Stimulated activated naive B cell treated with anti-CD40 and anti-IgM and Interleukin-4, amounts not matched to agents 10 μg/mL and 1 μg/mL and 100 μg/mL, for 72 hours (primary cell): ENCODE data around the gene MBD4.

ENCODE experiments used
- ATAC-seq, 2 donors: fragments of 150-1000 bp; cut with Tn5 transposase; replicated peaks; 2 replicates each; pipeline ENCODE4 v1.10.0; 2021; ENCODE audit warnings: moderate library complexity in 1 of 2
- DNase-seq: peaks from one replicate; pipeline ENCODE4 v3.0.0; 2021
- H3K27ac Mint-ChIP-seq: one replicate; pipeline ENCODE4 v1.8.0; 2022; ENCODE audit warnings: mild to moderate bottlenecking, mixed read lengths
- H3K27me3 Mint-ChIP-seq, 2 donors: one replicate each; pipeline ENCODE4 v1.8.0; 2022; ENCODE audit warnings: mixed read lengths in 2 of 2
- H3K36me3 Mint-ChIP-seq, 2 donors: one replicate each; pipeline ENCODE4 v1.8.0; 2022; ENCODE audit warnings: mixed read lengths in 2 of 2, mild to moderate bottlenecking in 1 of 2
- H3K4me1 Mint-ChIP-seq, 2 donors: one replicate each; pipeline ENCODE4 v1.8.0; 2022; ENCODE audit warnings: mixed read lengths in 2 of 2, mild to moderate bottlenecking in 1 of 2
- H3K4me3 Mint-ChIP-seq, 2 donors: one replicate each; pipeline ENCODE4 v1.8.0; 2022; ENCODE audit warnings: mild to moderate bottlenecking in 2 of 2, mixed read lengths in 2 of 2, moderate library complexity in 1 of 2
- H3K9me3 Mint-ChIP-seq, 2 donors: one replicate each; pipeline ENCODE4 v1.8.0; 2022; ENCODE audit warnings: mixed read lengths in 2 of 2, mild to moderate bottlenecking in 1 of 2

The MBD4 gene

DNA sequence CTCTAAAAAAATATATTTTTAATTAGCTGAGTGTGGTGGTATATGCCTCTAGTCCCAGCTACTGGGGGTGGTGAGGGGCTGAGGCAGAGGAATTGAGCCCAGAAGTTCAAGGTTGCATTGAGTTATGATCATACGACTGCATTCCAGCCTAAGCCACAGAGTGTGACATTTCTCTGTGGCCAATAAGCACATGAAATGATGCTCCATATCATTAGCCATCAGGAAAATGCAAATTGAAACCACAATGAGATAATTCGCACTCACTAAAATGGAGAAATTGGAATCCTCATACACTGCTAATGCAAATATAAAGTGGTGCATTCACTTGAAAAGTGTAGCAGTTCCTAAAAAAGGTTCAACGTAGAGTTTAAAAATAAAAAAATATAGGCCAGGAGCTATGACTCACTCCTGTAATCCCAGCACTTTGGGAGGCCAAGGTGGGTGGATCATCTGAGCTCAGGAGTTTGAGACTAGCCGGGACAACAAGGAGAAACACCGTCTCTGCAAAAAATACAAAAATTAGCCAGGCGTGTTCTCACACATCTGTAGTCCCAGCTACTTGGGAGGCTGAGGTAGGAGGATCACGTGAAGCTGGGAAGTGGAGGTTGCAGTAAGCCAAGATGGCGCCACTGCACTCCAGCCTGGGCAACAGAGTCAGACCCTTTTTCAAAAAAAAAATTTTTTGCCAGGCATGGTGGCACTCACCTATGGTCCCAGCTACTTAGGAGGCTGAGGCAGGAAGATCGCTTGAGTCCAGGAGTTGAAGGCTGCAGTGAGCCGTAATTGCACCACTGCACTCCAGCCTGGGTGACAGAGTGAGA is 35.4 kb upstream of the MBD4 start:
- H3K36me3 Mint-ChIP-seq: peaks cover 15 to 46% of the 10 kb centered on the region in 2 donors
- ATAC-seq (no peak), DNase-seq (no peak)
- H3K4me1 Mint-ChIP-seq: no peaks in the 10 kb centered on the region
- H3K4me3 Mint-ChIP-seq: no peak overlapping the region
- no peak overlapping the region for H3K27ac Mint-ChIP-seq
- no peaks in the 10 kb centered on the region for H3K27me3 Mint-ChIP-seq
- no peaks in the 10 kb centered on the region for H3K9me3 Mint-ChIP-seq

DNA sequence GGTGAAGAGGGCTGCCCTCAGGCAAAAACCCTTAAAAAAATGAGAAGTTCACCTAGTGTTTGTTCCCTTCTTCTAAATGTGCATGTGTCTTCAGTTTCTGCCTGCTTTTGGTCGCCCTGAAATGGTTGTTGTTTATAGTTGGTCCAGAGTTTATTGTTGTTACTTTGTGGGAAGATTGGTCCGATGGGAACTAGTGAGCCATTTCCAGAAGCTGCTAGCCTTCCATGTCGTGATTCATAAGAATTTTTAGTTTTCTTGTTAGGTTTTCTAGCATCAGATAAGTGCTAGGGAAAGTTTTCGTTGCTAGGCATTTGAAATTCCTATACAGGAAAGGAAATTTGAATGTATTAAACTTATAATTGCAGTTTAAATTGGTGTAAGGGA is 34.0 kb upstream of the MBD4 start:
- ATAC-seq: no peak
- no peaks in the 10 kb centered on the region for H3K9me3 Mint-ChIP-seq
- no peak overlapping the region for H3K27ac Mint-ChIP-seq
- no peaks in the 10 kb centered on the region for H3K4me1 Mint-ChIP-seq
- no peaks in the 10 kb centered on the region for H3K27me3 Mint-ChIP-seq
- H3K36me3 Mint-ChIP-seq: peaks cover 15 to 44% of the 10 kb centered on the region in 2 donors
- DNase-seq: no peak
- no peak overlapping the region for H3K4me3 Mint-ChIP-seq

DNA sequence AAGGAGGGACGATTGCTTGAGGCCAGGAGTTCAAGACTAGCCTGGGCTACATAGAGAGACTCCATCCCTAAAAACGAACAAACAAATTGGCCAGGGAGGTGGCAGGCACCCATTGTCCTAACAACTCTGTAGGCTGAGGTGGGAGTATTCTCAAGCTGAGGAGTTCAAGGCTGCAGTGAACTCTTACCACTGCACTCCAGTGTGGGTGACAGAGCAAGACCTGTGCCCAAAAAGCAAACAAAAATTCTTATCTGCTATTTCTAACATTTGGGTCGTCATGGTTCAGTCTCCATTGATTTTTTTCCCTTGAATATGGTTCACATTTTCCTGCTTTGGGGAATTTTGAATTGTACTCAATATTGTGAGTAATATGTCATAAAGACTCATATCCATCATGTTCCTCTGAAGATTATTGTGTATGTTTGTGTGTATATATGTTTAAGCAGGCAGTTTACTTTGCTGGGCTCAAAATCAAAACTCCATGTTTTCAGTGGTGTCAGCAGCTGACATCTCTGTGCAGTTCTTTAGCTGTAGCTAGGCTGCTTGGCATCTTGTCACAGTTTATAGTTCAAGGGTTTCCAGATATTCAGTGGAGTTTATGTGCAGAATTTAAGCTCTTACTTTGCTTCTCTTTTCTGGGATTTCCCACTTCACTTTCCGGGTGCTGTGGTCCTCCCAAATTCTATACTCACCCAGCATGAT is 33.5 kb upstream of the MBD4 start:
- Mint-ChIP-seq H3K27me3 (no peaks in the 10 kb centered on the region), H3K4me3 (no peak overlapping the region), H3K9me3 (no peaks in the 10 kb centered on the region)

DNA sequence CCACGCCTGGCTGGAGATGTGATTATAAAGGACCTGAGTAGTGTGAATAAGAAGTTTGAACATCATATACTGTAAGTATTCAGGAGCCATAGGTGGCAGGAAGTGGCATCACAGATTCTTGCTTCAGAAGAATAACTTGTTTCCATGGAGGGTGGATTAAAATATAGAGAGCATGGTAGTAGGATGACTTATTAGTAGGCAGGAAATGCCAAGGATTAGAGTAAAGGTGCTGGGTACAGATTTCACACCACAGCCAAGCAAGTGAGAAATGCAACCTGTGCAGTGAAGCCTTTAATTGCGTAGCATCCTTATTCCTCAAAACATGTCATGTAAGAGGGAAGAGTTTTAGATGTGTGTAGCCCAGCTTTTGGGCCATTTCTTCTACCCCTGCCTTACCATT is 31.1 kb upstream of the MBD4 start:
- Mint-ChIP-seq H3K4me1 (no peaks in the 10 kb centered on the region), H3K4me3 (no peak overlapping the region), H3K36me3 (peaks cover 10 to 36% of the 10 kb centered on the region in 2 donors), H3K27me3 (no peaks in the 10 kb centered on the region), H3K27ac (no peak overlapping the region), H3K9me3 (no peaks in the 10 kb centered on the region)
- DNase-seq (no peak), ATAC-seq (no peak)

More for the DNA sequence above, 33.5 kb upstream of the MBD4 start:
- H3K27ac Mint-ChIP-seq: no peak overlapping the region
- DNase-seq (no peak), ATAC-seq (no peak)
- peaks cover 15 to 44% of the 10 kb centered on the region in 2 donors for H3K36me3 Mint-ChIP-seq
- H3K4me1 Mint-ChIP-seq: no peaks in the 10 kb centered on the region

DNA sequence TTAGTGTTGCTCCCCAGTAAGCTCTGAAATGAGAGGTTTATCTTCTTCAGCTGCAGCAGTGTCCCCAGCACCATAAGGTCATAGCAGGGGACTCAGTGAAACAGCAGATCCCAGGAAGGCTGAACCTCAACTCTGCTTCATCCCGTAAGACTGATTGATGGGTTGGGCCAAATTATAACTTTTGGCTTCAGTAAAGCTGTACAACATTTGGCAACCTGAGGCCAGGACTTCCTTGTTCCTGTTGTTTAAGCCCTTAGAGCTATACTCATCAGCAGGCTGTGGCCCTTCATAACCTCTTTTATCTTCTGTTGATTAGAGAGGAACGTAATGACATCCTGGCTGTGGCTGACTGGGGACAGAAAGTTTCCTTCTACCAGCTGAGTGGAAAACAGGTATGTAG is 29.3 kb upstream of the MBD4 start:
- DNase-seq (no peak), ATAC-seq (no peak)
- Mint-ChIP-seq H3K4me1 (no peaks in the 10 kb centered on the region), H3K36me3 (peaks cover 9 to 26% of the 10 kb centered on the region in 2 donors), H3K4me3 (no peak overlapping the region), H3K27me3 (no peaks in the 10 kb centered on the region), H3K27ac (no peak overlapping the region), H3K9me3 (no peaks in the 10 kb centered on the region)

DNA sequence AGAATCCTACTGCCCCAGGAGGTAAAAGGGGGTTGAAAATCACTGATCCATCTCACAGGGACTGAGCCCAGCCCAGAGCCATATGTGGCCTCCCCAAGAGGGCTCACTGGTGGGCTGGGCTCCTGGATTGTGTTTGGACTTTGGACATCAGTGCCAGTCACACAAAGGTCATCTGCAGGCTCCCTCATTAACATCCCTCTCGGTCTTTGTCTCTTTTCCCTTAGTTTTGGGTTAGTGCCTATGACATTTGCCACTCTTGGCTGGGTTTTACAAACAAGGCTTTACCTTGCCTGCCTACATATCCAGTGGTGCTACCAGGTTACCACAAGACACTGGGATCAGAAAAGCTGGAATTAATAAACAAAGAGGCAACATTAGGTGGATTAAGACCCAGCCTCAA is 28.2 kb upstream of the MBD4 start:
- H3K4me3 Mint-ChIP-seq: no peak overlapping the region
- DNase-seq: no peak
- ATAC-seq: no peak

DNA sequence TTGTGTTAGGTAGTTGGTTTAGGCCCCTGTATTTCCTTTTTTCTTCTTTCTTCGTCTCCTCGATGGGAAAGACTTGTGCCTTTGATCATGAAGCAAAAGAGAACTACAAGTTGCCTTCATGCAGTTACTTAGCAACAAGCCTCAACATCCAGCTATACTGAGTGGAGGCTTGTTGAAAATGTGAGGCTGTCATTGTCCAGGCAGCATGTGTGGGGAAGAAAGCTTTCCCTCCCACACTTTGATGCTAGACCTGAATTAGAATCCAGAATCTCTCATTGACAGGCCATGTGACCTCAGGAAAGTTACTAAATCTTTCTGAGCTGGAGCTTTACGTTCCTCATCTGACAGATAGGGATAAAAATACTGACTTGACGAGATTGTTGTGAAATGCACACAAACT is 24.0 kb upstream of the MBD4 start:
- H3K27ac Mint-ChIP-seq: no peak overlapping the region
- ATAC-seq: no peak
- no peaks in the 10 kb centered on the region for H3K9me3 Mint-ChIP-seq
- H3K4me1 Mint-ChIP-seq: peaks cover 4 to 13% of the 10 kb centered on the region in 2 donors
- no peak overlapping the region for H3K4me3 Mint-ChIP-seq
- H3K27me3 Mint-ChIP-seq: no peaks in the 10 kb centered on the region
- DNase-seq: no peak
- H3K36me3 Mint-ChIP-seq: peaks cover 3 to 28% of the 10 kb centered on the region in 2 donors

More for the DNA sequence above, 28.2 kb upstream of the MBD4 start:
- Mint-ChIP-seq H3K4me1 (no peaks in the 10 kb centered on the region), H3K27me3 (no peaks in the 10 kb centered on the region), H3K9me3 (no peaks in the 10 kb centered on the region), H3K36me3 (peaks cover 9 to 31% of the 10 kb centered on the region in 2 donors), H3K27ac (no peak overlapping the region)

DNA sequence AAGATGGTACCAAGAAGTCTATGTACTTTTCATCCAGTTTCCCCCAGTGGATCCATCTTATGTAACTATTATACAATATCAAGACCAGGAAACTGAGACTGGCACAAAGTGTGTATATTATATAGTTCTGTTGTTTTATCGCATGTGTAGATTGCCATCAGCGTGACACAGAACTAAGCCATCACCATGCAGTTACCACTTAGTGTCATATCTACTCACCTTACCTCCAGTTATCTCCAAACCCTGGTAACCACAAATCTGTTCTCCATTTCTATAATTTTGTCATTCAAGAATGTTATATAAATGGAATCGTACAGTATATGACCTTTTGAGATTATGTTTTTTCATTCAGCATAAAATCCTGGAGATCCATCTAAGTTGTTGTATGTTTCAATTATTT is 23.3 kb upstream of the MBD4 start:
- no peak overlapping the region for H3K4me3 Mint-ChIP-seq
- no peak overlapping the region for H3K27ac Mint-ChIP-seq
- H3K9me3 Mint-ChIP-seq: no peaks in the 10 kb centered on the region
- H3K36me3 Mint-ChIP-seq: peaks cover 3 to 28% of the 10 kb centered on the region in 2 donors
- peaks cover 4 to 13% of the 10 kb centered on the region in 2 donors for H3K4me1 Mint-ChIP-seq
- no peak for ATAC-seq
- DNase-seq: no peak
- H3K27me3 Mint-ChIP-seq: no peaks in the 10 kb centered on the region

DNA sequence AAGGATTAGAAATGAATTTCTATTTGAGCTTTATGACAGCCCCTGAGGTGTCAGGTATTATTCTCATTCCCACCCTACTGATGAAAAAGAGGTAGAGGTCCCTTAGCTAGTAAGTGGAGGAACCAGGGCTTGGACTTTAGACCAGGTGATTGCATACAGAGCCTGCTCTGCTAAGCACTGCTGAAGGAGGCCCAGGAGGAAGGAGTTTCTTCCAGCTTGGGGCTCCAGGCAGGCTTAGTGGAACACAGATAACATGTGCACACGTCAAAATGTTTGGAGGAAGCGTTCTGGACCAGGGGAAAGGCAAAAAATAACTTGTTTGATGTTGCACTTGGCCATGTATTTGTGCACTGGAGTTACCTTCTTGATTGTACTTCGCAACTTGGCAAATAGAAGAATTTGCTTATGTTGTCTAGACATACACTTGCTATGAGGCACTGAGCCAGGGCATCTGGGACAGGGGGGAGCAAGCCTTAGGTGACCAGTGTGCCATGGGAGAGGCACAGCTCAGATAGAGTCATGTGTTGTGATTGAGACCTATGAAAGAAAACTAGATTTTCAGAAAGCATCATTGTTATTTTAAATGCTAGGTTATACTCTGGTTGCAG is 22.7 kb upstream of the MBD4 start:
- no peak overlapping the region for H3K4me3 Mint-ChIP-seq
- H3K36me3 Mint-ChIP-seq: peaks cover 1 to 26% of the 10 kb centered on the region in 2 donors
- H3K9me3 Mint-ChIP-seq: no peaks in the 10 kb centered on the region
- DNase-seq (no peak), ATAC-seq (no peak)
- no peaks in the 10 kb centered on the region for H3K27me3 Mint-ChIP-seq
- H3K27ac Mint-ChIP-seq: no peak overlapping the region
- peaks cover 4 to 13% of the 10 kb centered on the region in 2 donors for H3K4me1 Mint-ChIP-seq

DNA sequence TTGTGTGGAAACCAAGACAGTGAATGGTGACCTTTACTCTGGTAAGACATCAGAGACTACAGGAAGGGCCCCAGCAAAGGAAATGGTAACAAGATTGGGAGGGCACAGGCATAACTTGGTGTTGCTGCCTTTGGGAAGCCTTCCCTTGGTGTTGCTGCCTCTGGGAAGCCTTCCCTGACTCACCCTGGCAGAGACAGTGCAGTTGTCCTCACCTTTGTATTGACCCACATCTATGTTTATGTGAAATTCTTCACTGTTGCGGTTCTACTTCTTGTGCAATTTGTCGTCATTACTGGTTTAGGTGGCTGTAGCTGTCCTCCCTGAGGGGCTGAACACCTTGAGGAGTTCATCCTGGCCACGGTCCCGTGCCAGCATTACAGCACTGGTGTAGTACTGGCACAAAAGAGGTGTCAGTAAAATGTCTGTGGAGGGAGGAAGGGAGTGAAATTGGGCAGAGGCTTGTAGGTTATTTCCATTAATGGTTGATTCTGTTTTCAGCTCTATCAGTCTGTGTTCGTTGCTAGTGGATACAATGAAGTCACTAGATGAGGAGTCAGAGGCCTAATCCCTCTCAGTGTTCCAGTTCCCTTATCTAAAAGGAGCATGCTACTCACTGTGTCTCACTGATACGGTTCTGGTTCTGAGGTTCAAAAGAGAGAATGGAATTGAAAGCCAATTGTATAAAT is 21.9 kb upstream of the MBD4 start:
- DNase-seq (no peak), ATAC-seq (no peak)
- Mint-ChIP-seq H3K36me3 (peaks cover 4 to 19% of the 10 kb centered on the region in 2 donors), H3K27me3 (no peaks in the 10 kb centered on the region), H3K4me1 (peaks cover 4 to 13% of the 10 kb centered on the region in 2 donors), H3K9me3 (no peaks in the 10 kb centered on the region), H3K27ac (no peak overlapping the region), H3K4me3 (no peak overlapping the region)

DNA sequence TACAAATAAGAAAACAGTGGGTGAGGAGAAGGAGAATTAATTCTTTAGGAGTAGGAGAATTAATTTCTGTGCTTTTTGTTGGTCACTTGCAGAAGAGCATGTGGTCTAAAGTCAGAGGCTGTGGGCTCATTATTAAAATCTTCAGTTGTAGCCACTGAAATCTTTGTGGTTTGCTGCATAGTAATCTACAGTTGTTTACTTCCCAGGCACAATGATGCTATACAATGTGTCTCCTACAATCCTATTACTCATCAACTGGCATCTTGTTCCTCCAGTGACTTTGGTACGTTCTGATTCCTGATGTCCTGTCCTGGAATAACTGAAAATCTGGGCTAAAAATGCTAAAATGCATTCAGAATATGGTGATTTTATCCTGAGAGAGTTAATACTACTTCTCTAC is 21.3 kb upstream of the MBD4 start:
- Mint-ChIP-seq H3K9me3 (no peaks in the 10 kb centered on the region), H3K36me3 (peaks cover 4 to 19% of the 10 kb centered on the region in 2 donors), H3K4me3 (no peak overlapping the region), H3K27ac (no peak overlapping the region), H3K4me1 (peaks cover 4 to 13% of the 10 kb centered on the region in 2 donors), H3K27me3 (no peaks in the 10 kb centered on the region)
- no peak for DNase-seq
- no peak for ATAC-seq

DNA sequence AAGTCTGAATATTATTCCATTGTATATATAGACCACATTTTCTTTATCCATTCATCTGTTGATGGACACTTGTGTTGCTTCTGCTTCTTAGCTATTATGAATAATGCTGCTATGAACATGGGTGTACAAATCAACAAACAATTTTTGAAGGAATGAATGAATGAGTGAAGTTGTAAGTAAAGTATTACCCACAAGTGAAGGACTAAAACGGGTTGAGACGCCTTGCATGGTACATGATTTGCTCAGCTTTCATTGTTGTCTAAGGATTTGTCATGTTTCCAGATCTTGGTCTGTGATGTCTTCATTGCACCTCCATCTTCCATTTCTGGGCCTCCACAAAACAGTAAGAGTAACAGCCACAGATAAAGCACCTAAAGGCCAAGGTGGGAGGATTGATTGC is 20.8 kb upstream of the MBD4 start:
- ATAC-seq: no peak
- Mint-ChIP-seq H3K9me3 (no peaks in the 10 kb centered on the region), H3K27ac (no peak overlapping the region), H3K4me1 (peaks cover 4 to 13% of the 10 kb centered on the region in 2 donors), H3K27me3 (no peaks in the 10 kb centered on the region), H3K36me3 (peaks cover 4 to 21% of the 10 kb centered on the region in 2 donors), H3K4me3 (no peak overlapping the region)
- no peak for DNase-seq

DNA sequence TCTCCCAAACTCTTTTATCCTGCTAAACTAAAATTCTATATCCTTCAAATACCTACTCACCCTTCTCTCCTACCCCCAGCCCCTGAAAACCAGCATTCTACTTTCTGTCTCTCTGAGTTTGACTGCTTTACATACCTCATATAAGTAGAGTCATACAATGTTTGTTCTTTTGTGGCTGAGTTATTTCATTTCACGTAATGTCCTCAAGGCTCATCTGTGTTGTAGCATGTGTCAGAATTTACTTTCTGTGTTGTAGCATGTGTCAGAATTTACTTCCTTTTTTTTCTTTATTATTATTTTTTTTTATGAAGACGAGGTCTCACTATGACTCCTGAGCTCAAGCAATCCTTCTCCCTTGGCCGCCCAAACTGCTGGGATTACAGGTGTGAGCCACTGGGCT is 20.4 kb upstream of the MBD4 start:
- ATAC-seq: peak; percentile 62 to 76
- Mint-ChIP-seq H3K27me3 (no peaks in the 10 kb centered on the region), H3K9me3 (no peaks in the 10 kb centered on the region), H3K27ac (no peak overlapping the region), H3K4me3 (no peak overlapping the region), H3K4me1 (peaks cover 4 to 13% of the 10 kb centered on the region in 2 donors), H3K36me3 (peaks cover 4 to 21% of the 10 kb centered on the region in 2 donors)
- DNase-seq: no peak

DNA sequence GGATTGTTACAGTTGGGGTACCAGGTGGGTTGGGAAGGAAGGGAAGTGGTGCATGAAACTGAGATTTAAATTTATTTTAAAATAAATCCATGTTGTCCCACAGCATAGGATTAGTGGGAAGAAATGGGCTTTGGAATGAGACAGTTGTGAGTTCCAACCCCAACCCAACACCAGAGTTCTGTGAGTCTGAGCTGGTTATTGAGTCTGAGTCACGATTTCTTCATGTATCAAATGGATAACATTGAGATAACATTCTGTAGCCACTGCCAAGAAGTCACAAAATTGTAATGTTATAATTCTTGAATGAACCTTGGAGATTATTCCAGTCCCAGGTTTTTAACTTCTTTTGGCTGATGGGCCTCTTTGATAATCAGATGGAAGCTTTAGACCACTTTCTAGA is 14.0 kb upstream of the MBD4 start:
- Mint-ChIP-seq H3K4me3 (no peak overlapping the region), H3K27ac (no peak overlapping the region), H3K4me1 (peaks cover 4 to 5% of the 10 kb centered on the region in 2 donors), H3K36me3 (peaks cover 20 to 24% of the 10 kb centered on the region in 2 donors), H3K27me3 (no peaks in the 10 kb centered on the region), H3K9me3 (no peaks in the 10 kb centered on the region)
- no peak for ATAC-seq
- no peak for DNase-seq
